ENCODE measurements around the gene TCP1. TPM values are rescaled to one million over a fixed set of nuclear protein-coding genes. Genes with fewer than 3 reads are reported as not detected.
"Not testable (repeated sequence)": the region's sequence is repeated elsewhere in the genome, so short reads cannot be mapped to it uniquely, and the experiment has no call there.

TCP1 gene
- total RNA-seq, 2 experiments from 2014 or later = 203 to 212 TPM

GRCh38 chr6:159808647-159809046, 19.2 kb upstream of the TCP1 start:
- H3K27me3 Mint-ChIP-seq = no peaks in the 10 kb centered on the region
- peaks cover 3% of the 10 kb centered on the region for H3K4me1 Mint-ChIP-seq
- no peak overlapping the region for H3K4me3 Mint-ChIP-seq
- ChIA-PET CTCF (no interaction called here), POLR2A (interaction anchor here (0.9 kb wide), 1 partner anchor 17 kb away, joined by 3 read pairs; no protein-coding TSS in a partner anchor)
- H3K27ac Mint-ChIP-seq = no peak overlapping the region
- no peaks in the 10 kb centered on the region for H3K36me3 Mint-ChIP-seq (ENCODE audit: low read depth)
- H3K9me3 Mint-ChIP-seq = no peaks in the 10 kb centered on the region
- DNase-seq = no peak

GRCh38 chr6:159807150-159807858, 17.9 kb upstream of the TCP1 start:
- CTCF ChIA-PET = no interaction called here
- H3K4me1 Mint-ChIP-seq = peaks cover 3% of the 10 kb centered on the region
- POLR2A ChIA-PET = interaction anchor here (0.6 kb wide), 1 partner anchor 59 kb away, joined by 4 read pairs; no protein-coding TSS in a partner anchor

GRCh38 chr6:159806021-159806458, 16.6 kb upstream of the TCP1 start:
- POLR2A ChIA-PET = interaction anchor here (1.2 kb wide), 1 partner anchor 23 kb away, joined by 4 read pairs; no protein-coding TSS in a partner anchor
- H3K4me1 Mint-ChIP-seq = peaks cover 3% of the 10 kb centered on the region
- no peak overlapping the region for H3K4me3 Mint-ChIP-seq
- no peaks in the 10 kb centered on the region for H3K27me3 Mint-ChIP-seq
- H3K27ac Mint-ChIP-seq = no peak overlapping the region
- CTCF ChIA-PET = no interaction called here
- H3K9me3 Mint-ChIP-seq = no peaks in the 10 kb centered on the region
- no peaks in the 10 kb centered on the region for H3K36me3 Mint-ChIP-seq (ENCODE audit: low read depth)
- DNase-seq = no peak

More at GRCh38 chr6:159807150-159807858, 17.9 kb upstream of the TCP1 start:
- H3K27ac Mint-ChIP-seq = no peak overlapping the region
- H3K36me3 Mint-ChIP-seq (ENCODE audit: low read depth) = no peaks in the 10 kb centered on the region
- H3K4me3 Mint-ChIP-seq = no peak overlapping the region
- DNase-seq = no peak
- no peaks in the 10 kb centered on the region for H3K9me3 Mint-ChIP-seq
- H3K27me3 Mint-ChIP-seq = no peaks in the 10 kb centered on the region

- no peak for DNase-seq
- peaks cover 3% of the 10 kb centered on the region for H3K4me1 Mint-ChIP-seq
- no peaks in the 10 kb centered on the region for H3K36me3 Mint-ChIP-seq (ENCODE audit: low read depth)
- H3K4me3 Mint-ChIP-seq = no peak overlapping the region
- H3K9me3 Mint-ChIP-seq = no peaks in the 10 kb centered on the region
- no peak overlapping the region for H3K27ac Mint-ChIP-seq
- POLR2A ChIA-PET = interaction anchor here (0.8 to 1.2 kb wide), 2 partner anchors 15 to 24 kb away, joined by 3 to 4 read pairs; partner anchors contain the start of gene MRPL18
- no peaks in the 10 kb centered on the region for H3K27me3 Mint-ChIP-seq
- CTCF ChIA-PET = no interaction called here
Measured at GRCh38 chr6:159805440-159806020, 16.1 kb upstream of the TCP1 start.

DNA sequence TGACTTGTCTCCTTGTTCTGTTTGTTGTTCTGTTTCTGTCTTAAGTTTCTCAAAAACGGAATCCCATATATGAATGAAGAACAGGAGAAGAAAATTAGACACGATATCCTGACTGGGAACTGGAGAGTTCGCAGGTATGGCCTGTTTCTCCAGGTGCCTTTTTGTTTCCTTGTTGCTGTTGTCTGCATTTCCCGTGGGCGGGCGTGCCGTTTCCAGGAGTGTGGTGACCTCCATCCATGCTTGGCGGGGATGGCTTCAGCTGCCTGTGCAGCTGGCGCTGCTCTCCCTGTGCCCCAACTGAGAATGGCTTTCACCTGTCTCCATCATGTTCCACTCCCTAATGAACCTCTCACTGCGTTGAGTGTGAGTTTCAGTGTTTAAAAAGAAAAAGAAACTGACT, 15.1 kb upstream of the TCP1 start:
- Mint-ChIP-seq H3K36me3 (ENCODE audit: low read depth) (peaks cover 3% of the 10 kb centered on the region), H3K27ac (no peak overlapping the region), H3K4me1 (peaks cover 2% of the 10 kb centered on the region), H3K4me3 (no peak overlapping the region), H3K9me3 (no peaks in the 10 kb centered on the region), H3K27me3 (no peaks in the 10 kb centered on the region)
- ChIA-PET CTCF (no interaction called here), POLR2A (no interaction called here)
- no peak for DNase-seq

- H3K36me3 Mint-ChIP-seq (ENCODE audit: low read depth) = peaks cover 27% of the 10 kb centered on the region
- H3K4me1 Mint-ChIP-seq = peaks cover 12% of the 10 kb centered on the region
- no peaks in the 10 kb centered on the region for H3K9me3 Mint-ChIP-seq
- no peak overlapping the region for H3K27ac Mint-ChIP-seq
- ChIA-PET CTCF (no interaction called here), POLR2A (interaction anchor here (0.9 to 1.1 kb wide), 2 partner anchors 18 to 25 kb away, joined by 3 to 4 read pairs; no protein-coding TSS in a partner anchor)
- DNase-seq = no peak
- H3K4me3 Mint-ChIP-seq = no peak overlapping the region
- no peaks in the 10 kb centered on the region for H3K27me3 Mint-ChIP-seq
Measured at GRCh38 chr6:159801935-159802334, 12.5 kb upstream of the TCP1 start.

GRCh38 chr6:159800141-159800865, 10.9 kb upstream of the TCP1 start, which contains the start of gene PNLDC1:
TSS of gene PNLDC1 (plus strand) at chr6:159800276. CDS start at chr6:159800308, 32 bp downstream.
- Mint-ChIP-seq H3K27me3 (no peaks in the 10 kb centered on the region), H3K4me1 (peaks cover 14% of the 10 kb centered on the region), H3K4me3 (no peak within 1 kb of the TSS), H3K9me3 (no peaks in the 10 kb centered on the region), H3K36me3 (ENCODE audit: low read depth) (peaks cover 29% of the 10 kb centered on the region), H3K27ac (no peak within 1 kb of the TSS)
- no peak for DNase-seq
- CTCF ChIA-PET = no interaction called here
- POLR2A ChIA-PET = no interaction called here

GRCh38 chr6:159797554-159797953, 8.2 kb upstream of the TCP1 start:
- ChIA-PET CTCF (no interaction called here), POLR2A (no interaction called here)
- no peak overlapping the region for H3K4me3 Mint-ChIP-seq
- H3K36me3 Mint-ChIP-seq (ENCODE audit: low read depth) = peaks cover 47% of the 10 kb centered on the region
- peaks cover 30% of the 10 kb centered on the region for H3K4me1 Mint-ChIP-seq
- H3K27me3 Mint-ChIP-seq = no peaks in the 10 kb centered on the region
- peak overlapping the region; percentile 47 for H3K27ac Mint-ChIP-seq
- no peak for DNase-seq
- no peaks in the 10 kb centered on the region for H3K9me3 Mint-ChIP-seq

DNA sequence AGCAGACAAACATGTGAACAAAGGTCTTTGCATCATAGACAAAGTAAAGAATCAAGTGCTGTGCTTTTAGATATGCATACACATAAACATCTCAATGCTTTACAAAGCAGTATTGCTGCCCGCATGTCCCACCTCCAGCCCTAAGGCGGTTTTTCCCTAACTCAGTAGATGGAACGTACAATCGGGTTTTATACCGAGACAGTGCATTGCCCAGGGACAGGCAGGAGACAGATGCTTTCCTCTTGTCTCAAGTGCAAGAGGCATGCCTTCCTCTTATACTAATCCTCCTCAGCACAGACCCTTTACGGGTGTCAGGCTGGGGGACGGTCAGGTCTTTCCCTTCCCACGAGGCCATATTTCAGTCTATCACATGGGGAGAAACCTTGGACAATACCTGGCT, 5.6 kb upstream of the TCP1 start:
- Mint-ChIP-seq H3K4me1 (peaks cover 45% of the 10 kb centered on the region), H3K36me3 (ENCODE audit: low read depth) (peaks cover 70% of the 10 kb centered on the region)
- CTCF ChIA-PET = interaction anchor here (1.0 kb wide), 1 partner anchor 58 kb away, joined by 3 read pairs; no protein-coding TSS in a partner anchor
- POLR2A ChIA-PET, DNase-seq, H3K9me3 Mint-ChIP-seq, H3K27me3 Mint-ChIP-seq, H3K27ac Mint-ChIP-seq, H3K4me3 Mint-ChIP-seq: not testable (repeated sequence)

GRCh38 chr6:159790956-159791598, 1.7 kb upstream of the TCP1 start:
- Mint-ChIP-seq H3K27me3 (no peaks in the 10 kb centered on the region), H3K9me3 (no peaks in the 10 kb centered on the region), H3K36me3 (ENCODE audit: low read depth) (peaks cover 70% of the 10 kb centered on the region), H3K27ac (peak overlapping the region; percentile 98), H3K4me1 (peaks cover 51% of the 10 kb centered on the region), H3K4me3 (peak overlapping the region; percentile 100)
- ChIA-PET CTCF (interaction anchor here (0.8 to 5.1 kb wide), 9 partner anchors 8 to 681 kb away, joined by 3 to 34 read pairs (median 4); partner anchors contain the start of genes SOD2 and WTAP), POLR2A (interaction anchor here (0.8 to 7.2 kb wide), 20 partner anchors 12 to 728 kb away, joined by 3 to 195 read pairs (median 6); partner anchors contain the start of genes ACAT2, IGF2R, SOD2 and WTAP)
- no peak for DNase-seq

- ChIA-PET POLR2A (interaction anchor here (0.9 to 7.2 kb wide), 27 partner anchors 8 to 751 kb away, joined by 3 to 195 read pairs (median 5); partner anchors contain the start of genes ACAT2, IGF2R, SOD2 and WTAP), CTCF (interaction anchor here (0.8 to 5.1 kb wide), 14 partner anchors 9 to 680 kb away, joined by 3 to 34 read pairs (median 4); partner anchors contain the start of genes ACAT2, SOD2 and WTAP)
- H3K4me1 Mint-ChIP-seq = peaks cover 57% of the 10 kb centered on the region
Measured at GRCh38 chr6:159790149-159790955, 950 bp upstream of the TCP1 start, which contains the start of gene MRPL18. TSS of gene MRPL18 (plus strand) at chr6:159790467. CDS start at chr6:159790588, 121 bp downstream.

More at GRCh38 chr6:159790149-159790955, 950 bp upstream of the TCP1 start, which contains the start of gene MRPL18:
- H3K9me3 Mint-ChIP-seq = no peaks in the 10 kb centered on the region
- peaks cover 77% of the 10 kb centered on the region for H3K36me3 Mint-ChIP-seq (ENCODE audit: low read depth)
- peak; percentile 92 for DNase-seq
- peak within 1 kb of the TSS; percentile 98 for H3K27ac Mint-ChIP-seq
- no peaks in the 10 kb centered on the region for H3K27me3 Mint-ChIP-seq
- peak within 1 kb of the TSS; percentile 100 for H3K4me3 Mint-ChIP-seq
